Suprapubic skin (tissue), 4 donors: Measurements from ENCODE around the gene SMPD3.

Experiments
- EP300 ChIP-seq: sonication (generic); formaldehyde crosslinking; IDR thresholded peaks from one replicate; pipeline ENCODE4 v1.6.1; 2017; ENCODE audit warnings: antibody characterized with exemption
- POLR2A ChIP-seq, 2 donors: fragments of 450-650 bp; IDR thresholded peaks; one replicate each; pipeline ENCODE4 v1.6.1; 2017; ENCODE audit warnings: antibody characterized with exemption in 2 of 2, mild to moderate bottlenecking in 2 of 2, moderate library complexity in 2 of 2
- POLR2AphosphoS5 ChIP-seq, 3 donors: sonication (generic); formaldehyde crosslinking; IDR thresholded peaks; one replicate each; pipeline ENCODE4 v1.6.1; 2017; ENCODE audit warnings: antibody characterized with exemption in 3 of 3
- TF ChIP-seq, protein P1 (sequence below), 2 donors: fragments of 200-600 bp in 1 of 2; fragments of 450-650 bp in 1 of 2; sonication (generic) in 1 of 2; IDR thresholded peaks; one replicate each; pipeline ENCODE4 v1.5.1; 2016 to 2019; ENCODE audit warnings: antibody characterized with exemption in 2 of 2, mild to moderate bottlenecking in 1 of 2, moderate library complexity in 1 of 2

DNA sequence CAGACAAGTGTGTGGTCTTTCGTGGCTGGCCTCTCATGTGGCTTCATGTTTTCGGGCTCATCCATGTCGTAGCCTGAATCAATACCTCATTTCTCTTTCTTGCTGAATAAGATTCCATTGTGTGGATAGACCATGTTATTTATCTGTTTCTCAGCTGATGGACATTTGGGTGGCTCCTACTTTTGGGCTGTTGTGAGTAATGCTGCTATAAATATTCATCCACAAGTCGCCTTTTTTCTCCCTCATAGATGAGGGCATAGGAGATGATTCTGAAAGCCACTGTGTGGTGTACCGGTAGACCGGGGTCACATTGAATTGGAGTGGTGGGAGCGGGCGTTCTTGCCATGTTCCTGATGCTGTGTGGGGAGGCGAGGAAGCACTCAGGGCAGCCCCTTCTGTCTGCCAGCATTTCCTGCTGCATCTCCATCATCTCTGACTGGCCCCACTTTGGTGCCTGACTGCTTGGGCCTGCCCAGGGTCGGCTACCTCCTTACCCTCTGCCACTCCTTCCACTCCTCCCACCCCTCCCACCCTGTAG, 97.4 kb downstream of the SMPD3 start:
- TF ChIP-seq, protein P1, sequence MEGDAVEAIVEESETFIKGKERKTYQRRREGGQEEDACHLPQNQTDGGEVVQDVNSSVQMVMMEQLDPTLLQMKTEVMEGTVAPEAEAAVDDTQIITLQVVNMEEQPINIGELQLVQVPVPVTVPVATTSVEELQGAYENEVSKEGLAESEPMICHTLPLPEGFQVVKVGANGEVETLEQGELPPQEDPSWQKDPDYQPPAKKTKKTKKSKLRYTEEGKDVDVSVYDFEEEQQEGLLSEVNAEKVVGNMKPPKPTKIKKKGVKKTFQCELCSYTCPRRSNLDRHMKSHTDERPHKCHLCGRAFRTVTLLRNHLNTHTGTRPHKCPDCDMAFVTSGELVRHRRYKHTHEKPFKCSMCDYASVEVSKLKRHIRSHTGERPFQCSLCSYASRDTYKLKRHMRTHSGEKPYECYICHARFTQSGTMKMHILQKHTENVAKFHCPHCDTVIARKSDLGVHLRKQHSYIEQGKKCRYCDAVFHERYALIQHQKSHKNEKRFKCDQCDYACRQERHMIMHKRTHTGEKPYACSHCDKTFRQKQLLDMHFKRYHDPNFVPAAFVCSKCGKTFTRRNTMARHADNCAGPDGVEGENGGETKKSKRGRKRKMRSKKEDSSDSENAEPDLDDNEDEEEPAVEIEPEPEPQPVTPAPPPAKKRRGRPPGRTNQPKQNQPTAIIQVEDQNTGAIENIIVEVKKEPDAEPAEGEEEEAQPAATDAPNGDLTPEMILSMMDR (IDR thresholded peaks at IDR 0.05) = no peak
- TF ChIP-seq POLR2AphosphoS5 (IDR thresholded peaks at IDR 0.05) = no peak
- no peak for TF ChIP-seq POLR2A (IDR thresholded peaks at IDR 0.05)
- no peak for TF ChIP-seq EP300
